SK-N-SH (cell line): ENCODE measurements around the gene C19orf44.

ENCODE experiments used
- CTCF ChIP-seq: fragments of 200-600 bp; sonication (generic); IDR thresholded peaks from 2 replicates; pipeline ENCODE4 v1.6.1; 2017; ENCODE audit warnings: antibody characterized with exemption, mild to moderate bottlenecking, moderate library complexity
- EP300 ChIP-seq, 2 experiments: IDR thresholded peaks; 2 replicates each; pipeline versions ENCODE4 v1.4.0 to v1.6.1; 2012; ENCODE audit warnings: borderline replicate concordance in 1 of 2, low read depth in 1 of 2, low read length in 1 of 2
- GABPA ChIP-seq: IDR thresholded peaks from 2 replicates; pipeline ENCODE4 v1.4.0; 2012; ENCODE audit warnings: low read depth, mild to moderate bottlenecking
- MXI1 ChIP-seq: IDR thresholded peaks from 2 replicates; pipeline ENCODE4 v1.6.1; 2012; ENCODE audit warnings: mild to moderate bottlenecking, low read depth, low read length, improper control_type of control experiment
- REST ChIP-seq: IDR thresholded peaks from 2 replicates; pipeline ENCODE4 v1.6.1; 2012; ENCODE audit warnings: mild to moderate bottlenecking, low read depth, low read length, moderate library complexity
- RFX5 ChIP-seq: IDR thresholded peaks from 2 replicates; pipeline ENCODE4 v1.6.1; 2012; ENCODE audit warnings: mild to moderate bottlenecking, improper control_type of control experiment, low read length
- TCF12 ChIP-seq: IDR thresholded peaks from 2 replicates; pipeline ENCODE4 v1.4.0; 2012
- ZBTB33 ChIP-seq: IDR thresholded peaks from 2 replicates; pipeline ENCODE4 v1.4.0; 2012; ENCODE audit warnings: low read depth, borderline replicate concordance
- TF ChIP-seq, protein P1 (sequence below): fragments of 150-350 bp; IDR thresholded peaks from 2 replicates; pipeline ENCODE4 v1.6.1; 2017; ENCODE audit warnings: antibody characterized with exemption, low read length, low read depth, borderline replicate concordance

- TF ChIP-seq GABPA (no peak), CTCF (no peak), REST (no peak), MXI1 (no peak), EP300 (IDR thresholded peaks at IDR 0.05; ENCODE audit: borderline replicate concordance in 1 of 2, low read depth in 1 of 2, low read length in 1 of 2) (no peak), RFX5 (no peak), ZBTB33 (no peak), TCF12 (no peak)
- TF ChIP-seq, protein P1, sequence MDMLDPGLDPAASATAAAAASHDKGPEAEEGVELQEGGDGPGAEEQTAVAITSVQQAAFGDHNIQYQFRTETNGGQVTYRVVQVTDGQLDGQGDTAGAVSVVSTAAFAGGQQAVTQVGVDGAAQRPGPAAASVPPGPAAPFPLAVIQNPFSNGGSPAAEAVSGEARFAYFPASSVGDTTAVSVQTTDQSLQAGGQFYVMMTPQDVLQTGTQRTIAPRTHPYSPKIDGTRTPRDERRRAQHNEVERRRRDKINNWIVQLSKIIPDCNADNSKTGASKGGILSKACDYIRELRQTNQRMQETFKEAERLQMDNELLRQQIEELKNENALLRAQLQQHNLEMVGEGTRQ = no peak
These were observed 25.6 kb downstream of the C19orf44 start for GRCh38 chr19:16521715-16522289.
